CD4-positive, alpha-beta T cell treated with Interleukin-15 for 1 hour (primary cell): ENCODE measurements around the gene ERVK3-1.
"Not testable (repeated sequence)": the region's sequence is repeated elsewhere in the genome, so short reads cannot be mapped to it uniquely, and the experiment has no call there.

Experiments
- DNase-seq: peaks from one replicate; pipeline ENCODE4 v3.0.0-alpha.2; 2020

The ERVK3-1 gene

GRCh38 chr19:58305065-58305931, at the start of gene ERVK3-1:
Gene ERVK3-1 (plus strand): TSS chr19:58305377. CDS start chr19:58312169, 6,792 bp downstream.
- peak; percentile 97 for DNase-seq

- DNase-seq = not testable (repeated sequence)
Measured at GRCh38 chr19:58258259-58258658, 46.9 kb upstream of the ERVK3-1 start.

GRCh38 chr19:58261600-58261967, 43.6 kb upstream of the ERVK3-1 start:
- DNase-seq = no peak

- DNase-seq = no peak
Measured at GRCh38 chr19:58261968-58262921, 42.9 kb upstream of the ERVK3-1 start.

- DNase-seq = no peak
Measured at GRCh38 chr19:58262922-58263296, 42.3 kb upstream of the ERVK3-1 start.

DNA sequence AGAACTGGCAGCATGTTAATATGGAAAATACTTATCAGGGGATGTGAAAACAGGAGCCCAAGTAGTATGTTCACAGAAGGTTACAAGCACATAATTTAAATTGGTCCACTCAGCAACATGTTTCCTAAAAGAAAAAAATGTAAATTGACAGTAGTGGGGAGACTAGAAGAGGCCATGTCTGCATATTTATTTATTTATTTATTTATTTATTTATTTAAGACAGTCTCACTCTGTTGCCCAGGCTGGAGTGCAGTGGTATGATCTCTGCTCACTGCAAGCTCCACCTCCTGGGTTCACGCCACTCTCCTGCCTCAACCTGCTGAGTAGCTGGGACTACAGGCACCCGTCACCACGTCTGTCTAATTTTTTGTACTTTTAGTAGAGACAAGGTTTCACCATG, 40.1 kb upstream of the ERVK3-1 start:
- no peak for DNase-seq

- DNase-seq = no peak
Measured at GRCh38 chr19:58268344-58268743, 36.8 kb upstream of the ERVK3-1 start.

DNA sequence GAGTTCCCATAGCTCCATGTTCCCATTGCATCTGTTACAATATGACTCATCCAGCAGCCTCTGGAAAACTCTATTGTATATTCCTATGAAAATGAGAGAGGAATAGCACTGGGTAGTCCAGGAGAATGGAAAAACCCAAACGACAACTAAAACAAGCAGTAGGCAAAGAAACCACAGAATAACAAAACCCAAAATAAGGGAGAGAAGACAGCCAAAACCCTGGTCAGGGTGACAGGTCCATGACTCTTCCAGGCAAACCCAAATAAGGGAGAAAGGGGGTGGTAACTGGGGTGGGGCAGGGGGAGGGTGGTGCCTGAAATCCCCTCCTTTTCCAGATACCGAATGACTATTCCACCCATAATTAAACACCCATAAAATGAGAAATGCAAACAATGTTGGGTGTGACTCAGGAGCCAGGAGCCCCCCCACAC, 30.4 kb upstream of the ERVK3-1 start:
- DNase-seq = no peak

- no peak for DNase-seq
Measured at GRCh38 chr19:58275564-58275963, 29.6 kb upstream of the ERVK3-1 start.

- DNase-seq = no peak
Measured at GRCh38 chr19:58277197-58277596, 28.0 kb upstream of the ERVK3-1 start.

- DNase-seq = no peak
Measured at GRCh38 chr19:58277748-58278540, 27.2 kb upstream of the ERVK3-1 start.

- peak; percentile 98 for DNase-seq
Measured at GRCh38 chr19:58278541-58279041, 26.6 kb upstream of the ERVK3-1 start, which contains the start of gene ZNF8. Gene ZNF8 (plus strand): TSS chr19:58278955. CDS start chr19:58279082, 127 bp downstream.

- DNase-seq = peak; percentile 28
Measured at GRCh38 chr19:58279042-58279924, 25.9 kb upstream of the ERVK3-1 start.

DNA sequence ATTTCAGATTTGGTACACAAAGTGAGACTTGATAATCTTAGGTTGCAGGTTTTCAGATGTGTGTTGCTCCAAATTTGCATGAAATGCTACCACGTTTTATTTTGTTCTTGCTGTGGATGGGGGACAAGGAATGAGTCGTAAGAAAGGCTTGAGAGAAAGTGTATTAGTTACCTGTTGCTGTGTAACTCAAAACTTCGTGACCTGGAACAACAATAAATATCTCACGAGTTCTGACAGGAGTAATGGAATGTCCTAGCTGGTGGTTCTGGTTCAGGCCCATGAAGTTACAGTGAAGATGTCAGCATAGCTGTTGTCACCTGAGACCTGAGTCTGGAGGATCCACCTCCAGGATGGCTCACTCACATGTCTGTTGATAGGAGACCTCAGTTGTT, 25.3 kb upstream of the ERVK3-1 start:
- no peak for DNase-seq

DNA sequence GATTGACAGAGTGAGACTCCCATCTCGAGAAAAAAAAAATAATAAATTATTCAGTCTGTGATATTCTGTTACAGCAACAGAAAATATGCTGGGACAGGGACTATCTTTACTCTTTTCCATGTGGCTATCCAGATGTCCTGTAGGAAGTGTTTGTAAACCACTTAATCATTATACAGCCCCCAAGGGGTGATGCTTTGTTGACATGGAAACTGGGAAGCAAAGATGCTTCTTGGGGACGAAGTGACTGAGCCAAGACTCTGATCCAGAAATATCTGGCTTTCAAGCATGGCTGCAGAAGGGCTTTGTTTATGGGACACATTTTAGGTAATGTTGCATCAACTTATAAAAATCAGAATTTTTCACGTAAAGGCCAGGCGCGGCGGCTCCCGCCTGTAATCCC, 21.0 kb upstream of the ERVK3-1 start:
- no peak for DNase-seq

DNA sequence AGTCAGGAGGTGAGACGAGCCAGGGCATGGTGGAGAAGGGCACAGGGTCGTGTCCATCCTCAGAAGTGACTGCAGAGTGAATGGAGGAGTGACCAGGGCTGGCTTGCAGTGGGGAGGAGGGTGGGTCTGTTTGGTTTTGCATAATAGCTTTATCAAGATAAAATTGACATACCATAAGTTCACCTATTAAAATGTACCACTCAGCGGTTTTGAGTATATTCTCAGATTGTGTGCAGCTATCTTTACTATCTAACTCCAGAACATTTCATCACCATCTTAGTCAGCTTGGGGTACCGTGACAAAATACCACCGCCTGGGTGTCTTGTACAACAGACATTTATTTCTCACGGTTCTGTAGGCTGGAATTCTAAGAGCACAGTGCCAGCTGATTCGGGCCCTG, 13.2 kb upstream of the ERVK3-1 start:
- DNase-seq = no peak

GRCh38 chr19:58294743-58295374, 10.3 kb upstream of the ERVK3-1 start:
- no peak for DNase-seq

DNA sequence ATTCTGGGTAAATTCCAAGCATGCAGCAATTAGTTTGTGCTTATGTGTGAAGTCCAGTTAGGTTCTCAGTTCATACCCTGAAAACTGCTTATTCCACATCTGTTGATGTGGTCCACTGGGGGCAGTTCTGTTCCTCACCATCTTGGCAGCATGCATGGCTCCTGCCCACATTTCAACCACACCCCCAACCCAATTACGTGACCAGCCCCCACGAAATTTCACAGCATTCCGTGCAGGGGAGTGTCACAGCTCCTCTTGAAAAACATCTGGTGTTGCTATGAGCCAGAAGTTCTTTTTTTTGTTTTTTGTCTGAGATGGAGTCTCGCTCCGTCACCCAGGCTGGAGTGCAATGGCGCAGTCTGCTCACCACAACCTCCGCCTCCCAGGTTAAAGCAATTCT, 9.1 kb upstream of the ERVK3-1 start:
- DNase-seq = no peak

DNA sequence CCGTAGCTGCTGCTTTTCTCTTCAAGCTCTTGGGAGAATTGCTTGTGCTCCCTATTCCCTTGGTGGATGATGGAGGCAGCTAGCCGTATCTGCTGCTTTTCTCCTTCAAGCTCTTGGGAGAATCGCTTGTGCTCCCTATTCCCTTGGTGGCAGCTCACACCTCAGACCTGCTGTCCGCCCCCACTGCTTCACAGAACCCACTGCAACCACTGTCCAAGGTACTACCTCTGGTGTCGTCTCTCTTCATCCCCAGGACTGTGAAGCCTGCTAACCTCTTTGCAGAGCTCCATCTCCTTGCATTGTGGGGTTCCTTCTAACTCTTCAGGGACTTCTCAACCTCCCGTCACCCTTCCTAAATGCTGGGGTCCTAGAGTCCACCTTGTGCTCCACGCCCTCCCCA, 4.6 kb upstream of the ERVK3-1 start:
- no peak for DNase-seq

- DNase-seq = no peak
Measured at GRCh38 chr19:58304255-58304654, 922 bp upstream of the ERVK3-1 start.

- DNase-seq = no peak
Measured at GRCh38 chr19:58304748-58305064, 471 bp upstream of the ERVK3-1 start.
